Mammary epithelial cell (primary cell): Measurements from ENCODE around the gene SRSF9.

Experiments
- CTCF ChIP-seq, 2 donors: IDR thresholded peaks in 1 of 2; conservative IDR thresholded peaks in 1 of 2; 2 replicates each; pipeline ENCODE4 v1.5.1; 2011 to 2012; ENCODE audit warnings: inconsistent platforms in 2 of 2, low read length in 2 of 2, mild to moderate bottlenecking in 2 of 2, control low read depth in 1 of 2, low read depth in 1 of 2; ENCODE audit not compliant: insufficient read depth in 1 of 2; ENCODE audit errors: extremely low read depth in 1 of 2
- EZH2 ChIP-seq: IDR thresholded peaks from 2 replicates; pipeline ENCODE4 v1.6.1; 2012; ENCODE audit warnings: low read length, inconsistent platforms, borderline replicate concordance

GRCh38 chr12:120481022-120481767, 11.6 kb upstream of the SRSF9 start:
- no peak for TF ChIP-seq CTCF (conservative IDR thresholded peaks at IDR 0.05 in 1 of 2, IDR thresholded peaks at IDR 0.05 in 1 of 2; ENCODE audit: extremely low read depth in 1 of 2, insufficient read depth in 1 of 2, low read depth in 1 of 2, low read length in 2 of 2)
- no peak for TF ChIP-seq EZH2
